Retina (tissue), 1 donor: Measurements from ENCODE around the gene CPLX4.

Experiments
- DNase-seq: peaks from one replicate; pipeline ENCODE4 v3.0.0-alpha.2; 2016

The CPLX4 gene

GRCh38 chr18:59305295-59305694 is 13.2 kb downstream of the CPLX4 start:
- DNase-seq, result peak; percentile 43

GRCh38 chr18:59303656-59304195 is 14.7 kb downstream of the CPLX4 start:
- peak; percentile 79 for DNase-seq

GRCh38 chr18:59303006-59303405 is 15.4 kb downstream of the CPLX4 start:
- DNase-seq, result peak; percentile 53

- DNase-seq, result peak; percentile 69
These were observed 16.5 kb downstream of the CPLX4 start for GRCh38 chr18:59301929-59302328.

- DNase-seq, result no peak
These were observed 17.7 kb downstream of the CPLX4 start for GRCh38 chr18:59300676-59301285.

- peak; percentile 26 for DNase-seq
These were observed 19.6 kb downstream of the CPLX4 start for GRCh38 chr18:59298871-59299270.

- no peak for DNase-seq
These were observed 25.1 kb downstream of the CPLX4 start for GRCh38 chr18:59293317-59293716.

GRCh38 chr18:59286341-59286740 is 32.1 kb downstream of the CPLX4 start:
- DNase-seq, result peak; percentile 71

- no peak for DNase-seq
These were observed 36.1 kb downstream of the CPLX4 start for GRCh38 chr18:59282341-59282740.

GRCh38 chr18:59279722-59280121 is 38.7 kb downstream of the CPLX4 start:
- no peak for DNase-seq

- DNase-seq, result no peak
These were observed 39.3 kb downstream of the CPLX4 start for GRCh38 chr18:59279193-59279592.

GRCh38 chr18:59278793-59279192 is 39.7 kb downstream of the CPLX4 start:
- no peak for DNase-seq

GRCh38 chr18:59276047-59276446 is 42.4 kb downstream of the CPLX4 start:
- peak; percentile 64 for DNase-seq

GRCh38 chr18:59275406-59275949 is 43.0 kb downstream of the CPLX4 start:
- no peak for DNase-seq

- DNase-seq, result no peak
These were observed 43.9 kb downstream of the CPLX4 start for GRCh38 chr18:59274533-59274928.

GRCh38 chr18:59273759-59274532 is 44.5 kb downstream of the CPLX4 start:
- DNase-seq, result peak; percentile 88

GRCh38 chr18:59272891-59273758 is 45.3 kb downstream of the CPLX4 start, which contains the start of gene RAX:
RAX (minus strand) TSS chr18:59273454; CDS start chr18:59273206, 248 bp downstream.
- DNase-seq, result peak; percentile 98

GRCh38 chr18:59272221-59272888 is 46.1 kb downstream of the CPLX4 start:
- peak; percentile 77 for DNase-seq

- no peak for DNase-seq
These were observed 46.7 kb downstream of the CPLX4 start for GRCh38 chr18:59271606-59272220.

GRCh38 chr18:59270689-59271257 is 47.7 kb downstream of the CPLX4 start:
- DNase-seq, result peak; percentile 66

- peak; percentile 80 for DNase-seq
These were observed 48.8 kb downstream of the CPLX4 start for GRCh38 chr18:59269563-59270119.
